BJ (cell line): ENCODE results near the gene HEXIM1. TPM values are rescaled to one million over a fixed set of nuclear protein-coding genes. Genes with fewer than 3 reads are reported as not detected.

Experiments used
- CTCF ChIA-PET: fragments of 350-600 bp; formaldehyde crosslinking; extraction: SDS; loops from one replicate; lab custom pipeline; 2021; ENCODE audit warnings: antibody characterized with exemption, inconsistent platforms; lab: Yijun Ruan, JAX
- POLR2A ChIA-PET: fragments of 300-600 bp; sonication (Branson Sonifier 250); formaldehyde crosslinking; extraction: SDS; loops from one replicate; lab custom pipeline; 2021; ENCODE audit warnings: antibody characterized with exemption; lab: Charles Lee
- DNase-seq: peaks from one replicate; pipeline ENCODE4 v3.0.0-alpha.2; 2011; ENCODE audit warnings: low read depth
- H3K27me3 ChIP-seq: 2 replicates; pipeline ENCODE4 v1.6.0; 2011; ENCODE audit warnings: low read length; ENCODE audit not compliant: control insufficient read depth, insufficient read depth
- H3K36me3 ChIP-seq: 2 replicates; pipeline ENCODE4 v1.5.1; 2011; ENCODE audit warnings: low read length; ENCODE audit not compliant: control insufficient read depth, insufficient read depth
- H3K4me3 ChIP-seq: 2 replicates; pipeline ENCODE4 v1.5.1; 2011; ENCODE audit warnings: low read depth, mild to moderate bottlenecking, control low read depth, low read length
- polyA plus RNA-seq: library from polyadenylated mRNA; depleted of rRNA; stranded (reverse); fragments of >200 nt; gene quantifications from 2 replicates; pipeline ENCODE4 v1.2.3, GENCODE V29; 2011
- TF ChIP-seq, protein P1 (sequence below): IDR thresholded peaks from 2 replicates; pipeline ENCODE4 v1.5.1; 2011; ENCODE audit warnings: low read depth, mild to moderate bottlenecking, control low read depth, inconsistent platforms, low read length, moderate library complexity; ENCODE audit not compliant: insufficient read depth

The HEXIM1 gene
- polyA plus RNA-seq, 1 experiment = 16.0 TPM

DNA sequence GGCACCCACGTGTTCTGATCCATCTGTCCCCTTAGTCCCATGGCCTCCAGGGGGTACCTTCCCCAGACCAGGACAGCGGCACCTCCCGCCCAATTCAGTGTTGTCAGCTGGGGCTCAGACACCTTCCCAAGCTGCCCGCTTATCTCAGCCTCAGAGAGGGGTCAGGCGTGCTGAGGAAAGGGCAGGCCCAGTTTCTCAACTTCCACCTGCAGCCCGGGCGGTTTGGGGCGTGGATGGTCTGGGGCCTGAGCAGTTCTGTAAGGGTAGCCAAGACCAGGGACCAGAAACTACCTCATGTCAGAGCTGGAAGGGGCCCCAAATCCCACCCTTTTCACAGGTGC is 21.1 kb upstream of the HEXIM1 start:
- no peak for DNase-seq
- peaks cover 2% of the 10 kb centered on the region for H3K36me3 ChIP-seq
- TF ChIP-seq, protein P1, sequence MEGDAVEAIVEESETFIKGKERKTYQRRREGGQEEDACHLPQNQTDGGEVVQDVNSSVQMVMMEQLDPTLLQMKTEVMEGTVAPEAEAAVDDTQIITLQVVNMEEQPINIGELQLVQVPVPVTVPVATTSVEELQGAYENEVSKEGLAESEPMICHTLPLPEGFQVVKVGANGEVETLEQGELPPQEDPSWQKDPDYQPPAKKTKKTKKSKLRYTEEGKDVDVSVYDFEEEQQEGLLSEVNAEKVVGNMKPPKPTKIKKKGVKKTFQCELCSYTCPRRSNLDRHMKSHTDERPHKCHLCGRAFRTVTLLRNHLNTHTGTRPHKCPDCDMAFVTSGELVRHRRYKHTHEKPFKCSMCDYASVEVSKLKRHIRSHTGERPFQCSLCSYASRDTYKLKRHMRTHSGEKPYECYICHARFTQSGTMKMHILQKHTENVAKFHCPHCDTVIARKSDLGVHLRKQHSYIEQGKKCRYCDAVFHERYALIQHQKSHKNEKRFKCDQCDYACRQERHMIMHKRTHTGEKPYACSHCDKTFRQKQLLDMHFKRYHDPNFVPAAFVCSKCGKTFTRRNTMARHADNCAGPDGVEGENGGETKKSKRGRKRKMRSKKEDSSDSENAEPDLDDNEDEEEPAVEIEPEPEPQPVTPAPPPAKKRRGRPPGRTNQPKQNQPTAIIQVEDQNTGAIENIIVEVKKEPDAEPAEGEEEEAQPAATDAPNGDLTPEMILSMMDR = no peak
- CTCF ChIA-PET = interaction anchor here (0.8 to 6.9 kb wide), 6 partner anchors 8 to 207 kb away, joined by 3 to 95 read pairs (median 4); partner anchors contain the start of genes ACBD4 and HEXIM1
- no peak overlapping the region for H3K4me3 ChIP-seq
- H3K27me3 ChIP-seq = no peaks in the 10 kb centered on the region
- POLR2A ChIA-PET = no interaction called here

DNA sequence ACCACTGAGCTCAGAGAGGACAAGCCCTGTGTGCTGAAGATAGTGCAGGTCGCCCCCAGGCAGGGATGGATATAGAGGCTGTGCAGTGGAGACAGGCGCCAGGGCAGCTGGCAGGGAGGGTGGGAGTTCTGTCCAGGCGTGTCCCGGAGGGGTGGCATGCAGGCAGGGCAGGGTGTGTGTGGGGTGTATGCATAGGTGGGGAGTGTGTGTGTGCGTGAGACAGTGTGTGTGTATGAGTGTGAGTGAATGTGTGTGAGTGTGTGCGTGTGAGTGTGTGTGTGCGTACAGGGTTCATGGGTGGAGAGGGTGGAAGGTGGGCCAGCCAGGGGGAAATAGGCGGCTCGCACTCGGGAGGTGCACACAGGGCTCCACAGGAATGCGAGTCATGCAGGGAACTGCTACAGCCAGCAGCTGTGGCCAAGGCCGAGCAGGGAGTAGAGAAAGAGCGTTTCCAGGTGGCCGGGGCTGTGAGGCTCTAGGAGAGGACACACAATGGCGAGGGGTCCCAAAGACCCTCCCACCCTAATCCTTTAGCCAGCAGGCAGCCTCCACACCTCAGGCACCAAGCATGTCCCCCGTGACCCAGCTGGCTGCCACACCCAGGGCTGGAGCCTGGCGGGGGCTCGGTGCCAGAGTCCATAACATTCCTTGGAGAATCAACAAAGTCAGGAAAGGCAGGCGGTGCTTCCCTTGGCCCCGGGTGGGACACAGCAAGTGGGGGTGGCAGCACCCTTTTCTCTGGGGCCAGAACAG is 20.6 kb upstream of the HEXIM1 start:
- no peak for DNase-seq
- TF ChIP-seq, protein P1 = no peak
- POLR2A ChIA-PET = interaction anchor here (0.6 kb wide), 1 partner anchor 22 kb away, joined by 3 read pairs; no protein-coding TSS in a partner anchor
- CTCF ChIA-PET = interaction anchor here (0.8 to 6.9 kb wide), 7 partner anchors 8 to 764 kb away, joined by 3 to 95 read pairs (median 4); partner anchors contain the start of genes ACBD4, FAM171A2 and HEXIM1
- Histone ChIP-seq H3K36me3 (peaks cover 2% of the 10 kb centered on the region), H3K4me3 (no peak overlapping the region), H3K27me3 (no peaks in the 10 kb centered on the region)

- Histone ChIP-seq H3K27me3 (no peaks in the 10 kb centered on the region), H3K4me3 (no peak overlapping the region), H3K36me3 (peaks cover 2% of the 10 kb centered on the region)
- CTCF ChIA-PET = interaction anchor here (0.9 to 6.9 kb wide), 5 partner anchors 10 to 765 kb away, joined by 3 to 95 read pairs (median 4); partner anchors contain the start of genes FAM171A2 and HEXIM1
- POLR2A ChIA-PET = interaction anchor here (0.6 kb wide), 1 partner anchor 23 kb away, joined by 3 read pairs; no protein-coding TSS in a partner anchor
- DNase-seq = no peak
- TF ChIP-seq, protein P1 = no peak
Observed at GRCh38 chr17:45128331-45128730, 19.9 kb upstream of the HEXIM1 start.

DNA sequence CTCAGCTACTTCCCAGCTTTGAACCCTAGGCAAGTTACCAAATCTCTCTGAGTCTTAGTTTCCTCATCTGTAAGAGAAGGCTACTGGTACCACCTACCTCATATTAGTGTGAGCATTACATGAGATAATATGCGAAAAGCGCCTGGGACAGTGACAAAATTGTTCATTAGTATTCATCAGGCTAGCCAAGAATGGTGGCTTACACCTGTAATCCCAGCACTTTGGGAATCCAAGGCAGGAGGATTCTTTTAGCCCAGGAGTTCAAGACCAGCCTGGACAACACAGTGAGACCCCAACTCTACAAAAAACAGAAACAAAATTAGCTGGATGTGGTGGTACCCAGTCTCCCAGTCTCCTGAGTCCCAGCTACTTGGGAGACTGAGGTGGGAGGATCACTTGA is 19.3 kb upstream of the HEXIM1 start:
- H3K27me3 ChIP-seq = no peaks in the 10 kb centered on the region
- H3K36me3 ChIP-seq = peaks cover 2% of the 10 kb centered on the region
- TF ChIP-seq, protein P1 = no peak
- no peak overlapping the region for H3K4me3 ChIP-seq
- CTCF ChIA-PET = interaction anchor here (1.2 to 6.9 kb wide), 4 partner anchors 11 to 219 kb away, joined by 3 to 95 read pairs (median 8); no protein-coding TSS in a partner anchor
- no peak for DNase-seq
- POLR2A ChIA-PET = interaction anchor here (0.6 kb wide), 2 partner anchors 183 to 485 kb away, joined by 3 read pairs; no protein-coding TSS in a partner anchor

DNA sequence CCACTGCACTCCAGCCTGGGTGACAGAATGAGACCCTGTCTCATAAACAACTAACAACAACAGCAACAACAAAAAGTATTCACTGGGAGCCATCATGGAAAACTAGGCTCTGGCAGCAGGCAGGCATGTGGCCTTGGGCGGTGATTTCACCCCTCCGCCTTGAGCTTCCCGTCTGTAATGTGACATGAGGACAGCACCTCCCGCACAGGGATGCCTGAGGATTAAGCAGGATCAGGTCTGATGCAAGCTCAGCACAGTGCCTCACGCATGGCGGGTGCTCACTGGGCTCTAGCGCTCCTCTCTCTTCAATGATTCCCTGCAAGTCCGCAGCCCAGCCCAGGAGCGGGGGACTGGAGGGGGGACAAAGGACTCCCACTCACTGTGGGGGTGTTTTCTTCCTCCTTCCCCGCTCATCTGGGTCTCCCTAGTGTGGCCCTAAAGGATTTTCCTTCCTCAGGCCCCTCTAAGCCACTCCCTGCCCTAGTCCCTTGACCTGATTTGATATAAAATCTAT is 18.8 kb upstream of the HEXIM1 start:
- ChIA-PET POLR2A (interaction anchor here (0.6 kb wide), 2 partner anchors 182 to 486 kb away, joined by 3 read pairs; no protein-coding TSS in a partner anchor), CTCF (interaction anchor here (0.8 to 7.3 kb wide), 8 partner anchors 11 to 350 kb away, joined by 3 to 131 read pairs (median 4); partner anchors contain the start of gene HEXIM1)
- DNase-seq = no peak
- H3K36me3 ChIP-seq = peaks cover 1% of the 10 kb centered on the region
- TF ChIP-seq, protein P1 = no peak
- H3K27me3 ChIP-seq = no peaks in the 10 kb centered on the region
- H3K4me3 ChIP-seq = no peak overlapping the region
